ENCODE measurements around the gene MGLL.

DNA sequence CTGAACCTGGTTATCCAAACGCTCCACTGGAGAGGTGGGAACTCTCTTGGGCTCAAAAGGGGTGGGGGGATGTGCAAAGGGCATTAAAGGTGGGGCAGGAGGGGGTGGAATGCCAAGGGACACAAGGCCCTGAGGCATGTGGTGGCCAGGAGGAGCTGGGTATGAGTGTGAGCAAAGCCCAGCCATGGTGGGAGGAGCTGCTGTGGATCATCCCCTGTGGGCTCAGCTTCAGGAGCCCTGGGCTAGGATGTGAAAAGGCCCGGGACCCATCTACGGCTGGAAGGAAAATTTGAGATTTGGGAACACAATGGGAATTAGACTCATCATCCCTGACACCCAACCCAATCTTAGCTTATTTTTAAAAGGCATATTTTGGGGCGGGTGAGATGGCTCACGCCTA, 33.3 kb downstream of the MGLL start:
- TF ChIP-seq, protein P1, sequence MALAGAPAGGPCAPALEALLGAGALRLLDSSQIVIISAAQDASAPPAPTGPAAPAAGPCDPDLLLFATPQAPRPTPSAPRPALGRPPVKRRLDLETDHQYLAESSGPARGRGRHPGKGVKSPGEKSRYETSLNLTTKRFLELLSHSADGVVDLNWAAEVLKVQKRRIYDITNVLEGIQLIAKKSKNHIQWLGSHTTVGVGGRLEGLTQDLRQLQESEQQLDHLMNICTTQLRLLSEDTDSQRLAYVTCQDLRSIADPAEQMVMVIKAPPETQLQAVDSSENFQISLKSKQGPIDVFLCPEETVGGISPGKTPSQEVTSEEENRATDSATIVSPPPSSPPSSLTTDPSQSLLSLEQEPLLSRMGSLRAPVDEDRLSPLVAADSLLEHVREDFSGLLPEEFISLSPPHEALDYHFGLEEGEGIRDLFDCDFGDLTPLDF (CRISPR knock-in tag; IDR thresholded peaks at IDR 0.05) = no peak
- TF ChIP-seq, protein P2, sequence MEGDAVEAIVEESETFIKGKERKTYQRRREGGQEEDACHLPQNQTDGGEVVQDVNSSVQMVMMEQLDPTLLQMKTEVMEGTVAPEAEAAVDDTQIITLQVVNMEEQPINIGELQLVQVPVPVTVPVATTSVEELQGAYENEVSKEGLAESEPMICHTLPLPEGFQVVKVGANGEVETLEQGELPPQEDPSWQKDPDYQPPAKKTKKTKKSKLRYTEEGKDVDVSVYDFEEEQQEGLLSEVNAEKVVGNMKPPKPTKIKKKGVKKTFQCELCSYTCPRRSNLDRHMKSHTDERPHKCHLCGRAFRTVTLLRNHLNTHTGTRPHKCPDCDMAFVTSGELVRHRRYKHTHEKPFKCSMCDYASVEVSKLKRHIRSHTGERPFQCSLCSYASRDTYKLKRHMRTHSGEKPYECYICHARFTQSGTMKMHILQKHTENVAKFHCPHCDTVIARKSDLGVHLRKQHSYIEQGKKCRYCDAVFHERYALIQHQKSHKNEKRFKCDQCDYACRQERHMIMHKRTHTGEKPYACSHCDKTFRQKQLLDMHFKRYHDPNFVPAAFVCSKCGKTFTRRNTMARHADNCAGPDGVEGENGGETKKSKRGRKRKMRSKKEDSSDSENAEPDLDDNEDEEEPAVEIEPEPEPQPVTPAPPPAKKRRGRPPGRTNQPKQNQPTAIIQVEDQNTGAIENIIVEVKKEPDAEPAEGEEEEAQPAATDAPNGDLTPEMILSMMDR (IDR thresholded peaks at IDR 0.05) = no peak
- TF ChIP-seq NFYB (CRISPR knock-in tag; conservative IDR thresholded peaks at IDR 0.05; ENCODE audit: low read depth) = no peak
- TF ChIP-seq ZNF232 (CRISPR knock-in tag; IDR thresholded peaks at IDR 0.05) = no peak
- TF ChIP-seq NFE2L1 (CRISPR knock-in tag; IDR thresholded peaks at IDR 0.05) = no peak
- TF ChIP-seq JUN (CRISPR knock-in tag; IDR thresholded peaks at IDR 0.05) = no peak
- no peak for TF ChIP-seq CREM (CRISPR knock-in tag; IDR thresholded peaks at IDR 0.05)
- TF ChIP-seq, protein P3, sequence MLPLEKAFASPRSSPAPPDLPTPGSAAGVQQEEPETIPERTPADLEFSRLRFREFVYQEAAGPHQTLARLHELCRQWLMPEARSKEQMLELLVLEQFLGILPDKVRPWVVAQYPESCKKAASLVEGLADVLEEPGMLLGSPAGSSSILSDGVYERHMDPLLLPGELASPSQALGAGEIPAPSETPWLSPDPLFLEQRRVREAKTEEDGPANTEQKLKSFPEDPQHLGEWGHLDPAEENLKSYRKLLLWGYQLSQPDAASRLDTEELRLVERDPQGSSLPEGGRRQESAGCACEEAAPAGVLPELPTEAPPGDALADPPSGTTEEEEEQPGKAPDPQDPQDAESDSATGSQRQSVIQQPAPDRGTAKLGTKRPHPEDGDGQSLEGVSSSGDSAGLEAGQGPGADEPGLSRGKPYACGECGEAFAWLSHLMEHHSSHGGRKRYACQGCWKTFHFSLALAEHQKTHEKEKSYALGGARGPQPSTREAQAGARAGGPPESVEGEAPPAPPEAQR (CRISPR knock-in tag; IDR thresholded peaks at IDR 0.05) = no peak
